Uterus (tissue), 4 donors: ENCODE measurements around the gene EIF2S1. TPM values are rescaled to one million over a fixed set of nuclear protein-coding genes. Genes with fewer than 3 reads are reported as not detected.

Experiments
- DNase-seq, 2 donors: peaks; one replicate each; pipeline ENCODE4 v3.0.0-alpha.2; 2019 to 2020
- H3K27ac ChIP-seq, 2 donors: fragments of 200-600 bp; sonication (generic); 1 replicate in 1 of 2; 2 replicates in 1 of 2; pipeline ENCODE4 v1.5.1; 2016 to 2018
- H3K27me3 ChIP-seq, 2 donors: fragments of 200-600 bp; sonication (generic); one replicate each; pipeline ENCODE4 v1.5.1; 2018 to 2019; ENCODE audit warnings: control low read depth in 1 of 2
- H3K36me3 ChIP-seq, 2 donors: fragments of 200-600 bp; sonication (generic); one replicate each; pipeline ENCODE4 v1.5.1; 2019; ENCODE audit warnings: control low read depth in 1 of 2
- H3K4me1 ChIP-seq, 2 donors: fragments of 200-600 bp; sonication (generic); one replicate each; pipeline ENCODE4 v1.5.1; 2018 to 2019; ENCODE audit warnings: control low read depth in 1 of 2
- H3K4me3 ChIP-seq, 2 donors: fragments of 200-600 bp; sonication (generic); 1 replicate in 1 of 2; 2 replicates in 1 of 2; pipeline ENCODE4 v1.5.1; 2018 to 2019; ENCODE audit warnings: mild to moderate bottlenecking in 1 of 2
- H3K9me3 ChIP-seq, 2 donors: fragments of 200-600 bp; sonication (generic); one replicate each; pipeline ENCODE4 v1.5.1; 2019; ENCODE audit warnings: control low read depth in 1 of 2
- CTCF ChIP-seq, 4 experiments: fragments of 200-600 bp in 2 of 4; fragments of 450-650 bp in 2 of 4; sonication (generic) in 2 of 4; IDR thresholded peaks; one replicate each; pipeline ENCODE4 v1.5.1; 2016 to 2019; ENCODE audit warnings: antibody characterized with exemption in 4 of 4, mild to moderate bottlenecking in 2 of 4, moderate library complexity in 1 of 4
- POLR2A ChIP-seq, 2 donors: fragments of 450-650 bp; IDR thresholded peaks; one replicate each; pipeline ENCODE4 v1.6.1; 2016; ENCODE audit warnings: antibody characterized with exemption in 2 of 2, mild to moderate bottlenecking in 1 of 2, moderate library complexity in 1 of 2
- intact Hi-C: fragments of 100-400 bp; cut with DNase I; formaldehyde crosslinking; loops from one replicate; pipeline ENCODE4 v1.15.1; 2023; ENCODE audit warnings: low total_unique reads
- small RNA-seq: library from RNA; depleted of rRNA; stranded (forward); fragments of <200 nt; gene quantifications from one replicate; pipeline ENCODE3, GENCODE V24; 2016
- total RNA-seq, 4 donors: library from RNA; depleted of rRNA in 3 of 4; stranded (reverse); fragments of >200 nt in 3 of 4; gene quantifications; one replicate each; pipeline versions ENCODE4 v1.1.0 to v1.2.4, GENCODE V29; 2014 to 2023
- donor health status: DM: yes; HTN: yes; CAD: no.

The EIF2S1 gene
- total RNA-seq, 4 donors from 2014 or later, result 60.9 to 111 (median 85.7) TPM

DNA sequence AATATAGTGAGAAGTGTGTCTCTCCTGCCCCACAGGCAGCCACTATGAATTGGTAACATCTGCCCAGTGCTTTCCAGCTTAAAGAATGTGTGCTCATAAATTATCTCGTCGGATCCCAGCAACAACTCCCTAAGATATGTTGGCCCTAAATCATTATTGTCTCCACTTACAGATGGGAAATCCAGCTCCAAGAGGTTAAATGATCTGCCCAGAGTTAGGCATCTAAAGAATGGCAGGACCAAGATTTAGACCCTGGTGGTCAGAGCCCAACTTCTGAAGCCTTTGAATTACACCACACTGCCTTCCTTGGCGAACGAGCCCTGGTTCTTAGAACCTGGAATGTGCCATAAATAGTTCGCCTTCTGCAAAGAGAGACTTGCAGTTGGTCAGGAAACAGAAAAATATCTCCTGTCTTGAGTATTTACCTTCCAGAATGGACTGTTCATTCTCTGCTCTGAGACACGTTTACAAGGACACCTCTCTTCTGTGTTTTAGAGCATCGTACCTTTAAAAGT, 72.0 kb downstream of the EIF2S1 start:
- H3K9me3 ChIP-seq, result no peaks in the 10 kb centered on the region
- intact Hi-C loops, result no loop called here
- no peak overlapping the region for H3K4me3 ChIP-seq
- no peak overlapping the region for H3K27ac ChIP-seq
- TF ChIP-seq POLR2A (IDR thresholded peaks at IDR 0.05), result no peak
- TF ChIP-seq CTCF (IDR thresholded peaks at IDR 0.05), result no peak
- no peak for DNase-seq
- H3K4me1 ChIP-seq, result no peaks in the 10 kb centered on the region
- no peaks in the 10 kb centered on the region for H3K36me3 ChIP-seq
- H3K27me3 ChIP-seq, result no peaks in the 10 kb centered on the region

GRCh38 chr14:67435603-67436002, 75.5 kb downstream of the EIF2S1 start:
- no peak for TF ChIP-seq CTCF (IDR thresholded peaks at IDR 0.05)
- TF ChIP-seq POLR2A (IDR thresholded peaks at IDR 0.05), result no peak
- no peak for DNase-seq
- intact Hi-C loops, result no loop called here

More at GRCh38 chr14:67435603-67436002, 75.5 kb downstream of the EIF2S1 start:
- Histone ChIP-seq H3K27me3 (no peaks in the 10 kb centered on the region), H3K4me3 (no peak overlapping the region), H3K9me3 (no peaks in the 10 kb centered on the region), H3K4me1 (no peaks in the 10 kb centered on the region), H3K36me3 (no peaks in the 10 kb centered on the region), H3K27ac (no peak overlapping the region)

Small RNA genes within 50 kb of the gene (small RNA-seq; reads per million reads assigned to genes)
- gene RF00019, result not detected

Other genes with a start within 250 kb of the EIF2S1 start
- not detected for gene GARIN2, start 170.9 kb upstream of the EIF2S1 start, total RNA-seq
- 10 to 100 TPM; 12.1 to 46.6 (median 21.6) TPM for gene PALS1, start 118.9 kb upstream of the EIF2S1 start, total RNA-seq
- gene ATP6V1D, start 524 bp upstream of the EIF2S1 start, total RNA-seq, result 10 to 100 TPM; 28.5 to 60.8 (median 35.5) TPM
- 1 to 10 TPM in 1 of 4 donors, not detected in 3; 1.5 TPM for gene PLEK2, start 51.8 kb downstream of the EIF2S1 start, total RNA-seq
- 1 to 10 TPM in 2 of 4 donors, under 1 TPM in 2; under 0.01 to 4.7 (median 2.8) TPM for gene TMEM229B, start 128.4 kb downstream of the EIF2S1 start, total RNA-seq
- 1 to 10 TPM in 3 of 4 donors, under 1 TPM in 1; 0.29 to 8.0 (median 4.9) TPM for gene PLEKHH1, start 173.0 kb downstream of the EIF2S1 start, total RNA-seq
- 10 to 100 TPM; 12.8 to 27.1 (median 14.0) TPM for gene PIGH, start 239.9 kb downstream of the EIF2S1 start, total RNA-seq